Panc1 (cell line): ENCODE data around the gene PDE6B. TPM values are rescaled to one million over a fixed set of nuclear protein-coding genes. Genes with fewer than 3 reads are reported as not detected.
"Not testable (repeated sequence)": the region's sequence is repeated elsewhere in the genome, so short reads cannot be mapped to it uniquely, and the experiment has no call there.

Experiments
- ATAC-seq: fragments of 200-7000 bp; cut with Tn5 transposase; 2 replicates; pipeline ENCODE4 v1.9.1; 2020; ENCODE audit warnings: mild to moderate bottlenecking, moderate library complexity
- BruUV-seq: library from RNA; stranded (reverse); fragments of 400-500 nt; replicated peaks from 2 replicates; lab custom pipeline; 2021; lab: Mats Ljungman, UMichigan
- CTCF ChIA-PET: fragments of 300-600 bp; sonication (Branson Sonifier 250); formaldehyde crosslinking; loops from one replicate; lab custom pipeline; 2022; ENCODE audit warnings: antibody characterized with exemption; lab: Charles Lee
- POLR2A ChIA-PET: fragments of 300-600 bp; sonication (Branson Sonifier 250); formaldehyde crosslinking; loops from one replicate; lab custom pipeline; 2022; ENCODE audit warnings: antibody characterized with exemption; lab: Charles Lee
- DNase-seq: peaks from one replicate; pipeline ENCODE4 v3.0.0-alpha.2; 2010; ENCODE audit warnings: low read depth, low spot score
- H3K27ac ChIP-seq: 2 replicates; pipeline ENCODE4 v1.5.1; 2011; ENCODE audit warnings: mild to moderate bottlenecking, low read length, inconsistent platforms
- H3K27me3 ChIP-seq: fragments of 200-500 bp; sonication (Bioruptor generic); 2 replicates; pipeline ENCODE4 v1.6.0; 2014; ENCODE audit warnings: low read length, inconsistent platforms; ENCODE audit not compliant: control insufficient read depth, insufficient read depth
- H3K36me3 ChIP-seq: fragments of 200-500 bp; sonication (Bioruptor generic); 2 replicates; pipeline ENCODE4 v1.5.1; 2014; ENCODE audit warnings: inconsistent platforms, mild to moderate bottlenecking, low read length, moderate library complexity; ENCODE audit not compliant: control insufficient read depth, insufficient read depth
- H3K4me1 ChIP-seq: 2 replicates; pipeline ENCODE4 v1.5.1; 2011; ENCODE audit warnings: inconsistent platforms, mild to moderate bottlenecking, low read length, moderate library complexity; ENCODE audit not compliant: control insufficient read depth, insufficient read depth
- H3K4me3 ChIP-seq, 2 experiments: 2 replicates each; pipeline ENCODE4 v1.5.1; 2011 to 2012; ENCODE audit warnings: low read depth in 2 of 2, low read length in 2 of 2, mild to moderate bottlenecking in 2 of 2, inconsistent platforms in 1 of 2, moderate library complexity in 1 of 2
- H3K9me3 ChIP-seq: fragments of 200-500 bp; sonication (Bioruptor generic); 2 replicates; pipeline ENCODE4 v1.5.1; 2014; ENCODE audit warnings: low read depth, mild to moderate bottlenecking, inconsistent platforms, low read length, moderate library complexity; ENCODE audit not compliant: control insufficient read depth, insufficient read depth
- POLR2AphosphoS5 ChIP-seq: IDR thresholded peaks from 2 replicates; pipeline ENCODE4 v1.6.1; 2012; ENCODE audit warnings: mild to moderate bottlenecking, low read depth, low read length, moderate library complexity
- SIN3A ChIP-seq: IDR thresholded peaks from 2 replicates; pipeline ENCODE4 v1.6.1; 2012; ENCODE audit warnings: low read depth, mild to moderate bottlenecking, low read length, moderate library complexity, borderline replicate concordance; ENCODE audit not compliant: insufficient read depth
- TCF7L2 ChIP-seq: IDR thresholded peaks from 2 replicates; pipeline ENCODE4 v1.6.1; 2011; ENCODE audit warnings: mild to moderate bottlenecking, low read depth, low read length, inconsistent platforms
- in situ Hi-C: cut with HindIII; loops from 2 replicates; pipeline ENCODE4 v1.10.0; 2016; ENCODE audit warnings: low sequenced_read_pairs, low pct_unique_long_range_greater_than_20kb
- intact Hi-C: fragments of 100-400 bp; cut with micrococcal nuclease; formaldehyde crosslinking; loops from one replicate; pipeline ENCODE4 v1.10.0; 2022; ENCODE audit not compliant: unreplicated experiment
- total RNA-seq: library from RNA; stranded (reverse); gene quantifications from one replicate; pipeline ENCODE4 v1.2.1, GENCODE V29; 2021; ENCODE audit not compliant: unreplicated experiment
- TF ChIP-seq, protein P1 (sequence below): fragments of 450-650 bp; IDR thresholded peaks from 2 replicates; pipeline ENCODE4 v1.5.1; 2017; ENCODE audit warnings: mild to moderate bottlenecking
- TF ChIP-seq, protein P2 (sequence below), 2 experiments: IDR thresholded peaks; 2 replicates each; pipeline ENCODE4 v1.6.1; 2011 to 2012; ENCODE audit warnings: low read depth in 2 of 2, control low read depth in 1 of 2, low read length in 1 of 2, mild to moderate bottlenecking in 1 of 2, moderate library complexity in 1 of 2; ENCODE audit not compliant: insufficient read depth in 1 of 2

The PDE6B gene
- total RNA-seq, 1 experiment from 2014 or later, result 6.5 TPM

GRCh38 chr4:634599-634985 lies 9.2 kb downstream of the PDE6B start:
- BruUV-seq, result no TSS peak

DNA sequence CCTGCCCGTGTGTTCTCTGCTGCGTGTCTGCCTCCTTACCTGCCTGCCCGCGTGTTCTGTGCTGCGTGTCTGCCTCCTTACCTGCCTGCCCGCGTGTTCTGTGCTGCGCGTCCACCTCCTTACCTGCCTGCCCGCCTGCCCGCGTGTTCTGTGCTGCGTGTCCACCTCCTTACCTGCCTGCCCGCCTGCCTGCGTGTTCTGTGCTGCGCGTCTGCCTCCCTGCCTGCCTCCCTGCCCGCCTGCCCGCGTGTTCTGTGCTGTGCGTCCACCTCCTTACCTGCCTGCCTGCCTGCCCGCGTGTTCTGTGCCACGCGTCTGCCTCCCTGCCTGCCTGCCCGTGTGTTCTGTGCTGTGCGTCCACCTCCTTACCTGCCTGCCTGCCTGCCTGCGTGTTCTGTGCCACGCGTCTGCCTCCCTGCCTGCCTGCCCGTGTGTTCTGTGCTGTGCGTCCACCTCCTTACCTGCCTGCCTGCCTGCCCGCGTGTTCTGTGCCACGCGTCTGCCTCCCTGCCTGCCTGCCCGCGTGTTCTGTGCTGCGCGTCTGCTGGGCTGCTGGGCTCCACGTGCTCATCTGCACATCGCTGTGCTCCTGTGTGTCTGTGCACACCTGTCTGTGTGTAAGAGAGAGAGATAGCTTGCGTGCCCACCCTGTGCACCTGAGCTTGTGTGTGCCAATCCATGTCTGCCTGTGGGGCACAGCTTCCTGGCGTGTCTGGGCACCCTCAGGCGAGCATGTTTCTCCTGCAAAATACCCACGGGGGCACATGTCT lies 9.9 kb downstream of the PDE6B start:
- intact Hi-C loops, BruUV-seq, H3K4me1 ChIP-seq, H3K4me3 ChIP-seq, ATAC-seq, H3K27ac ChIP-seq, in situ Hi-C loops, H3K36me3 ChIP-seq, DNase-seq, POLR2A ChIA-PET, H3K9me3 ChIP-seq, CTCF ChIA-PET, H3K27me3 ChIP-seq: not testable (repeated sequence)

More at GRCh38 chr4:634599-634985, 9.2 kb downstream of the PDE6B start:
- TF ChIP-seq, protein P1, sequence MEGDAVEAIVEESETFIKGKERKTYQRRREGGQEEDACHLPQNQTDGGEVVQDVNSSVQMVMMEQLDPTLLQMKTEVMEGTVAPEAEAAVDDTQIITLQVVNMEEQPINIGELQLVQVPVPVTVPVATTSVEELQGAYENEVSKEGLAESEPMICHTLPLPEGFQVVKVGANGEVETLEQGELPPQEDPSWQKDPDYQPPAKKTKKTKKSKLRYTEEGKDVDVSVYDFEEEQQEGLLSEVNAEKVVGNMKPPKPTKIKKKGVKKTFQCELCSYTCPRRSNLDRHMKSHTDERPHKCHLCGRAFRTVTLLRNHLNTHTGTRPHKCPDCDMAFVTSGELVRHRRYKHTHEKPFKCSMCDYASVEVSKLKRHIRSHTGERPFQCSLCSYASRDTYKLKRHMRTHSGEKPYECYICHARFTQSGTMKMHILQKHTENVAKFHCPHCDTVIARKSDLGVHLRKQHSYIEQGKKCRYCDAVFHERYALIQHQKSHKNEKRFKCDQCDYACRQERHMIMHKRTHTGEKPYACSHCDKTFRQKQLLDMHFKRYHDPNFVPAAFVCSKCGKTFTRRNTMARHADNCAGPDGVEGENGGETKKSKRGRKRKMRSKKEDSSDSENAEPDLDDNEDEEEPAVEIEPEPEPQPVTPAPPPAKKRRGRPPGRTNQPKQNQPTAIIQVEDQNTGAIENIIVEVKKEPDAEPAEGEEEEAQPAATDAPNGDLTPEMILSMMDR, result no peak
- TF ChIP-seq, protein P2, sequence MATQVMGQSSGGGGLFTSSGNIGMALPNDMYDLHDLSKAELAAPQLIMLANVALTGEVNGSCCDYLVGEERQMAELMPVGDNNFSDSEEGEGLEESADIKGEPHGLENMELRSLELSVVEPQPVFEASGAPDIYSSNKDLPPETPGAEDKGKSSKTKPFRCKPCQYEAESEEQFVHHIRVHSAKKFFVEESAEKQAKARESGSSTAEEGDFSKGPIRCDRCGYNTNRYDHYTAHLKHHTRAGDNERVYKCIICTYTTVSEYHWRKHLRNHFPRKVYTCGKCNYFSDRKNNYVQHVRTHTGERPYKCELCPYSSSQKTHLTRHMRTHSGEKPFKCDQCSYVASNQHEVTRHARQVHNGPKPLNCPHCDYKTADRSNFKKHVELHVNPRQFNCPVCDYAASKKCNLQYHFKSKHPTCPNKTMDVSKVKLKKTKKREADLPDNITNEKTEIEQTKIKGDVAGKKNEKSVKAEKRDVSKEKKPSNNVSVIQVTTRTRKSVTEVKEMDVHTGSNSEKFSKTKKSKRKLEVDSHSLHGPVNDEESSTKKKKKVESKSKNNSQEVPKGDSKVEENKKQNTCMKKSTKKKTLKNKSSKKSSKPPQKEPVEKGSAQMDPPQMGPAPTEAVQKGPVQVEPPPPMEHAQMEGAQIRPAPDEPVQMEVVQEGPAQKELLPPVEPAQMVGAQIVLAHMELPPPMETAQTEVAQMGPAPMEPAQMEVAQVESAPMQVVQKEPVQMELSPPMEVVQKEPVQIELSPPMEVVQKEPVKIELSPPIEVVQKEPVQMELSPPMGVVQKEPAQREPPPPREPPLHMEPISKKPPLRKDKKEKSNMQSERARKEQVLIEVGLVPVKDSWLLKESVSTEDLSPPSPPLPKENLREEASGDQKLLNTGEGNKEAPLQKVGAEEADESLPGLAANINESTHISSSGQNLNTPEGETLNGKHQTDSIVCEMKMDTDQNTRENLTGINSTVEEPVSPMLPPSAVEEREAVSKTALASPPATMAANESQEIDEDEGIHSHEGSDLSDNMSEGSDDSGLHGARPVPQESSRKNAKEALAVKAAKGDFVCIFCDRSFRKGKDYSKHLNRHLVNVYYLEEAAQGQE (IDR thresholded peaks at IDR 0.05; ENCODE audit: insufficient read depth in 1 of 2, low read depth in 2 of 2, low read length in 1 of 2), result no peak
- TF ChIP-seq TCF7L2 (no peak), POLR2AphosphoS5 (no peak), SIN3A (no peak)
- in situ Hi-C loops (no loop called here), intact Hi-C loops (no loop called here)
- peak; percentile 54; the same call in 1 of the 2 replicates for ATAC-seq
- Histone ChIP-seq H3K4me3 (no peak overlapping the region), H3K27ac (no peak overlapping the region), H3K4me1 (no peaks in the 10 kb centered on the region), H3K27me3 (no peaks in the 10 kb centered on the region), H3K36me3 (no peaks in the 10 kb centered on the region), H3K9me3 (no peaks in the 10 kb centered on the region)
- ChIA-PET CTCF (no interaction called here), POLR2A (no interaction called here)
- DNase-seq, result no peak
